Measurements from ENCODE around the gene PRMT1. TPM values are rescaled to one million over a fixed set of nuclear protein-coding genes. Genes with fewer than 3 reads are reported as not detected.
A peak's percentile ranks its signal among the peaks of the same experiment; 100 is the strongest.

The PRMT1 gene
- total and polyA plus RNA-seq, 2 of the 13 experiments (the other 11 are each of a cell fraction or from before 2014, with no cell fraction given) = 324 to 374 TPM

DNA sequence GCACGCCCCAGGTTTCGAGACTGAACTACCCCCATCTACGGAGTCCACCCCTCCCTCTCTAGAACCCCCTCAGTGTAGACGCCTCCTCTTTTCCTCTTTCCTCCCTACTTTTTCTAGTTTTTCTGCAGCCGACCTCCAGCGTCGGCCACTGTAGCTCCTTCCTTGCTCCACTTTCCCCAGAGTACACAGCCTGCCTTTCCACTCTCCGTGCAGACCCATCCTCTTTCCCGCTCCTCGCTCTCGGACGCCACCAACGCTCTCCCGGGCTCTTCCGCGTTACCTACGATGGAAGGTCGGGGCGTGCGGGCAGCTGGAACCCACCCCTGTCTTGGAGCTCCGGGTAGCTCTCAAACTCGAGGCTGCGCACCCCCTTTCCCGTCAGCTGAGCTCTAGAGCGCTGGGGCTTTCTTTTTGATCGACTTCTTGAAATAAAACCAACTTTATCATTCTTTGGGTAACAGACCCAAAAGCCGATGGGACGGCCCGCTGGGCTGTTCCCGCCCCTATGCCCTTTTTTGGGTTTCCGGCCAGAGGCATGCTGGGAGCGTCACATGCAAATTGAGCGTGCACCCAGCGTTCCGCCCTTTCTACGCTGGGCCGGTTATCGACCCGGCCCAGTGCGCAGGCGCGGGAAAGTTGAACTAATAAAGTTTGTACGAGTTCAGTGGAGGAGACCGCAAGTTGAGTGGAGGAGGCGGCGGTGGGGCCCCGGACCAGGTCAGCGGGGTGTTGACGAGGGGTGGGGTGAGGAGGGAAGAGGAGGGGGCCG lies 11.5 kb upstream of the PRMT1 start, which contains the start of the genes BCL2L12 and IRF3 (continued):
- TF ChIP-seq ZNF816 (CRISPR knock-in tag; IDR thresholded peaks at IDR 0.05; ENCODE audit: borderline replicate concordance) (no peak), ELF3 (CRISPR knock-in tag; IDR thresholded peaks at IDR 0.05) (no peak), MTF1 (CRISPR knock-in tag; IDR thresholded peaks at IDR 0.05) (no peak), ASH2L (IDR thresholded peaks at IDR 0.05; ENCODE audit: insufficient read length, low read depth, low read length) (peak; percentile 65), FOXK1 (CRISPR knock-in tag; IDR thresholded peaks at IDR 0.05; ENCODE audit: borderline replicate concordance, low read depth) (peak; percentile 64; the same call in 1 of the 2 replicates), GTF2F1 (IDR thresholded peaks at IDR 0.05; ENCODE audit: low read length) (no peak), GTF3A (CRISPR knock-in tag; conservative IDR thresholded peaks at IDR 0.05) (no peak), ZSCAN9 (CRISPR knock-in tag; IDR thresholded peaks at IDR 0.05; ENCODE audit: borderline replicate concordance) (no peak), ZNF7 (CRISPR knock-in tag; IDR thresholded peaks at IDR 0.05) (no peak), ZNF3 (CRISPR knock-in tag; IDR thresholded peaks at IDR 0.05) (0 out of 2 replicates have a peak, but pooled peaks have one; percentile 39), SMARCC2 (IDR thresholded peaks at IDR 0.05) (no peak), ZBTB3 (CRISPR knock-in tag; IDR thresholded peaks at IDR 0.05; ENCODE audit: borderline replicate concordance, low read depth) (no peak), PRPF4 (IDR thresholded peaks at IDR 0.05; ENCODE audit: low read depth, low read length, poor library complexity, severe bottlenecking) (no peak), NCOA2 (CRISPR knock-in tag; IDR thresholded peaks at IDR 0.05) (no peak), TSC22D2 (CRISPR knock-in tag; IDR thresholded peaks at IDR 0.05; ENCODE audit: borderline replicate concordance) (no peak), MXI1 (IDR thresholded peaks at IDR 0.05; ENCODE audit: borderline replicate concordance, low read depth, low read length) (peak; percentile 71; the same call in 1 of the 3 replicates), ZFP62 (CRISPR knock-in tag; IDR thresholded peaks at IDR 0.05) (no peak), FOXC1 (CRISPR knock-in tag; IDR thresholded peaks at IDR 0.05; ENCODE audit: borderline replicate concordance) (no peak), ZNF850 (CRISPR knock-in tag; conservative IDR thresholded peaks at IDR 0.05) (no peak), ISX (CRISPR knock-in tag; conservative IDR thresholded peaks at IDR 0.05) (no peak), SNRNP70 (IDR thresholded peaks at IDR 0.05; ENCODE audit: low read depth, low read length) (no peak), ZNF713 (CRISPR knock-in tag; IDR thresholded peaks at IDR 0.05) (no peak)
- TF ChIP-seq, protein P1, sequence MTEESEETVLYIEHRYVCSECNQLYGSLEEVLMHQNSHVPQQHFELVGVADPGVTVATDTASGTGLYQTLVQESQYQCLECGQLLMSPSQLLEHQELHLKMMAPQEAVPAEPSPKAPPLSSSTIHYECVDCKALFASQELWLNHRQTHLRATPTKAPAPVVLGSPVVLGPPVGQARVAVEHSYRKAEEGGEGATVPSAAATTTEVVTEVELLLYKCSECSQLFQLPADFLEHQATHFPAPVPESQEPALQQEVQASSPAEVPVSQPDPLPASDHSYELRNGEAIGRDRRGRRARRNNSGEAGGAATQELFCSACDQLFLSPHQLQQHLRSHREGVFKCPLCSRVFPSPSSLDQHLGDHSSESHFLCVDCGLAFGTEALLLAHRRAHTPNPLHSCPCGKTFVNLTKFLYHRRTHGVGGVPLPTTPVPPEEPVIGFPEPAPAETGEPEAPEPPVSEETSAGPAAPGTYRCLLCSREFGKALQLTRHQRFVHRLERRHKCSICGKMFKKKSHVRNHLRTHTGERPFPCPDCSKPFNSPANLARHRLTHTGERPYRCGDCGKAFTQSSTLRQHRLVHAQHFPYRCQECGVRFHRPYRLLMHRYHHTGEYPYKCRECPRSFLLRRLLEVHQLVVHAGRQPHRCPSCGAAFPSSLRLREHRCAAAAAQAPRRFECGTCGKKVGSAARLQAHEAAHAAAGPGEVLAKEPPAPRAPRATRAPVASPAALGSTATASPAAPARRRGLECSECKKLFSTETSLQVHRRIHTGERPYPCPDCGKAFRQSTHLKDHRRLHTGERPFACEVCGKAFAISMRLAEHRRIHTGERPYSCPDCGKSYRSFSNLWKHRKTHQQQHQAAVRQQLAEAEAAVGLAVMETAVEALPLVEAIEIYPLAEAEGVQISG (CRISPR knock-in tag; IDR thresholded peaks at IDR 0.05) = peak; percentile 67
- TF ChIP-seq, protein P2, sequence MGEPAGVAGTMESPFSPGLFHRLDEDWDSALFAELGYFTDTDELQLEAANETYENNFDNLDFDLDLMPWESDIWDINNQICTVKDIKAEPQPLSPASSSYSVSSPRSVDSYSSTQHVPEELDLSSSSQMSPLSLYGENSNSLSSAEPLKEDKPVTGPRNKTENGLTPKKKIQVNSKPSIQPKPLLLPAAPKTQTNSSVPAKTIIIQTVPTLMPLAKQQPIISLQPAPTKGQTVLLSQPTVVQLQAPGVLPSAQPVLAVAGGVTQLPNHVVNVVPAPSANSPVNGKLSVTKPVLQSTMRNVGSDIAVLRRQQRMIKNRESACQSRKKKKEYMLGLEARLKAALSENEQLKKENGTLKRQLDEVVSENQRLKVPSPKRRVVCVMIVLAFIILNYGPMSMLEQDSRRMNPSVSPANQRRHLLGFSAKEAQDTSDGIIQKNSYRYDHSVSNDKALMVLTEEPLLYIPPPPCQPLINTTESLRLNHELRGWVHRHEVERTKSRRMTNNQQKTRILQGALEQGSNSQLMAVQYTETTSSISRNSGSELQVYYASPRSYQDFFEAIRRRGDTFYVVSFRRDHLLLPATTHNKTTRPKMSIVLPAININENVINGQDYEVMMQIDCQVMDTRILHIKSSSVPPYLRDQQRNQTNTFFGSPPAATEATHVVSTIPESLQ (CRISPR knock-in tag; conservative IDR thresholded peaks at IDR 0.05) = no peak
- TF ChIP-seq, protein P3, sequence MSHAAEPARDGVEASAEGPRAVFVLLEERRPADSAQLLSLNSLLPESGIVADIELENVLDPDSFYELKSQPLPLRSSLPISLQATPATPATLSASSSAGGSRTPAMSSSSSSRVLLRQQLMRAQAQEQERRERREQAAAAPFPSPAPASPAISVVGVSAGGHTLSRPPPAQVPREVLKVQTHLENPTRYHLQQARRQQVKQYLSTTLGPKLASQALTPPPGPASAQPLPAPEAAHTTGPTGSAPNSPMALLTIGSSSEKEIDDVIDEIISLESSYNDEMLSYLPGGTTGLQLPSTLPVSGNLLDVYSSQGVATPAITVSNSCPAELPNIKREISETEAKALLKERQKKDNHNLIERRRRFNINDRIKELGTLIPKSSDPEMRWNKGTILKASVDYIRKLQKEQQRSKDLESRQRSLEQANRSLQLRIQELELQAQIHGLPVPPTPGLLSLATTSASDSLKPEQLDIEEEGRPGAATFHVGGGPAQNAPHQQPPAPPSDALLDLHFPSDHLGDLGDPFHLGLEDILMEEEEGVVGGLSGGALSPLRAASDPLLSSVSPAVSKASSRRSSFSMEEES (CRISPR knock-in tag; IDR thresholded peaks at IDR 0.05) = no peak

Data from HepG2 (cell line).